ENCODE results near the gene NEURL2. TPM values are rescaled to one million over a fixed set of nuclear protein-coding genes. Genes with fewer than 3 reads are reported as not detected.
A peak's percentile ranks its signal among the peaks of the same experiment; 100 is the strongest.
"Not testable (repeated sequence)": the region's sequence is repeated elsewhere in the genome, so short reads cannot be mapped to it uniquely, and the experiment has no call there.

NEURL2 gene
- total RNA-seq, 2 donors from 2014 or later, result 1.5 to 2.1 TPM

- DNase-seq (peak in 1 of 3 donors; percentile 20), ATAC-seq (peak; percentile 32)
- Mint-ChIP-seq H3K36me3 (ENCODE audit: low read depth) (no peaks in the 10 kb centered on the region), H3K4me1 (peaks cover 10% of the 10 kb centered on the region), H3K27me3 (peaks cover 18% of the 10 kb centered on the region), H3K27ac (peak within 1 kb of the TSS; percentile 1), H3K4me3 (peak within 1 kb of the TSS; percentile 86)
- H3K9me3 ChIP-seq (ENCODE audit: control insufficient read depth, low read length, poor library complexity, severe bottlenecking), result no peaks in the 10 kb centered on the region
Measured at GRCh38 chr20:45911486-45912343, 20.7 kb upstream of the NEURL2 start, which contains the start of gene PLTP. Gene PLTP (minus strand): TSS chr20:45912155. CDS start chr20:45911452, 703 bp downstream.

DNA sequence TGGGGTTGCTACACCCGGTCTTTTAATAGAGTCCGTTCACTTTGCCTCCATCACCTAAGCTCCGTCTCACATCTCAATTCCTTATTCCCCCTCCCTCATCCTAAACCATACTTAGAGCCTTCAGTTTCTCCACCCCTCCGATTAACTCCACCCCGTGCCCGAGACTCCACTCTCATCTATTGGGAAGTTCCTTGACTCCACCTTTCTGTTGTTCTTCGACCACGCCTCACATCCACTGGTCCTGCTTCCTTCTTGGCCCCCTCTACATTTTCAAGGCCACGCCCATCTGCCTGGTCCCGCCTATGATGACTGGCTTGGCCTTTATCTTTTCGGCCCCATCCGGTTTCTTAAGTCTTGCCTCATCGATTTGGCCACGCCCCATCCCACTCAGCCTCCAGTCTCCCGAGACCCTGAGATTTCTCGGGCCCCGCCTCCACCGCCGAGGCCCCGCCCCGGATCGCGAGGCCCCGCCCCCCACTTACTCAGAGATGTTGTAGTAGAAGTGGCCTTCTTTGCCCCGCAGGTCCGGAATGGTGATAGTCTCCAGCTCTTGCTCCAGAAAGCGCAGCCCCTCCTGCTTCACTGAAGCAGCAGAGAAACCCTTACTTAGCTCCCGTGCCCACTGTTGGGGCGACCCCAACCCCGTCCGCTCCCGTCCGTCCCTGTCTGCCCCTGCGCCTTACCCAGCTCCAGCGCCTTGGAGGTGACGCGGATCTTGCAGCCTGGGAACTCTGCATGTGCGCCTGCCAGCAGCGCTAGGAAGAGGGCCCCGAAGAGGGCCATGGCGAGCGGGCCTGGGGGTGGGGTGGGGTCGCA is 19.9 kb upstream of the NEURL2 start:
- Mint-ChIP-seq H3K27ac (peak overlapping the region; percentile 1), H3K4me3 (peak overlapping the region; percentile 86), H3K36me3 (ENCODE audit: low read depth) (no peaks in the 10 kb centered on the region), H3K27me3 (peaks cover 10% of the 10 kb centered on the region), H3K4me1 (peaks cover 10% of the 10 kb centered on the region)
- DNase-seq (peak; percentile 71 to 82 (median 72)), ATAC-seq (peak; percentile 91)
- no peaks in the 10 kb centered on the region for H3K9me3 ChIP-seq (ENCODE audit: control insufficient read depth, low read length, poor library complexity, severe bottlenecking)

GRCh38 chr20:45909817-45910669 is 19.0 kb upstream of the NEURL2 start:
- peaks cover 9% of the 10 kb centered on the region for H3K27me3 Mint-ChIP-seq
- ATAC-seq (no peak), DNase-seq (no peak)
- peak overlapping the region; percentile 86 for H3K4me3 Mint-ChIP-seq
- no peaks in the 10 kb centered on the region for H3K36me3 Mint-ChIP-seq (ENCODE audit: low read depth)
- no peak overlapping the region for H3K27ac Mint-ChIP-seq
- H3K9me3 ChIP-seq (ENCODE audit: control insufficient read depth, low read length, poor library complexity, severe bottlenecking), result no peaks in the 10 kb centered on the region
- peaks cover 10% of the 10 kb centered on the region for H3K4me1 Mint-ChIP-seq

GRCh38 chr20:45909336-45909808 is 18.4 kb upstream of the NEURL2 start:
- ATAC-seq, result no peak
- no peak overlapping the region for H3K27ac Mint-ChIP-seq
- peaks cover 4% of the 10 kb centered on the region for H3K27me3 Mint-ChIP-seq
- H3K36me3 Mint-ChIP-seq (ENCODE audit: low read depth), result no peaks in the 10 kb centered on the region
- H3K4me3 Mint-ChIP-seq, result no peak overlapping the region
- DNase-seq, result no peak
- no peaks in the 10 kb centered on the region for H3K9me3 ChIP-seq (ENCODE audit: control insufficient read depth, low read length, poor library complexity, severe bottlenecking)
- H3K4me1 Mint-ChIP-seq, result peaks cover 10% of the 10 kb centered on the region

DNA sequence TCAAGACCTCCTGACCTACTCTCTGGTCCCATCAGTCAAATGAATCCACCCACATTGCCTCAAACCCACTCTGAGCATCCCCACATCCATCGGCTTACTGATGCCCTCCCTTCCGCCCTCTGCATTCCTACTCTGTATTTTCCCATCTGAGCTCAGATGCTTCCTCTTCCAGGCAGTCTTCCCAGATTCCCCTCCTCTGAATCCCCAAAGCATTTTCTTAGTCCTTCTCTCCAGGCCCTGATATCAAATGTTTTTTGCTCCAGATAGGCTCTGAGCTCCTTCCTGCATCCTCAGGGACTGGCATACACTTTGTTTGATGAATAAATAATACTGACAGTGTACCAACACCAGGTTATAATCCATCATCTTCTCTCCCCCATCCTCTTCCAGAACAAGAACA is 17.1 kb upstream of the NEURL2 start:
- no peak for DNase-seq
- H3K27ac Mint-ChIP-seq, result no peak overlapping the region

GRCh38 chr20:45907219-45907948 is 16.4 kb upstream of the NEURL2 start:
- H3K4me1 Mint-ChIP-seq, result peaks cover 10% of the 10 kb centered on the region
- no peak overlapping the region for H3K4me3 Mint-ChIP-seq
- H3K27ac Mint-ChIP-seq, result no peak overlapping the region

More for the DNA sequence above, 17.1 kb upstream of the NEURL2 start:
- Mint-ChIP-seq H3K27me3 (no peaks in the 10 kb centered on the region), H3K4me3 (no peak overlapping the region), H3K36me3 (ENCODE audit: low read depth) (no peaks in the 10 kb centered on the region), H3K4me1 (peaks cover 10% of the 10 kb centered on the region)
- H3K9me3 ChIP-seq (ENCODE audit: control insufficient read depth, low read length, poor library complexity, severe bottlenecking), result no peaks in the 10 kb centered on the region
- no peak for ATAC-seq

GRCh38 chr20:45905505-45906079 is 14.6 kb upstream of the NEURL2 start:
- H3K4me1 Mint-ChIP-seq, result peaks cover 1% of the 10 kb centered on the region
- ATAC-seq (no peak), DNase-seq (no peak)
- no peaks in the 10 kb centered on the region for H3K9me3 ChIP-seq (ENCODE audit: control insufficient read depth, low read length, poor library complexity, severe bottlenecking)
- no peaks in the 10 kb centered on the region for H3K36me3 Mint-ChIP-seq (ENCODE audit: low read depth)
- H3K27ac Mint-ChIP-seq, result no peak overlapping the region
- H3K4me3 Mint-ChIP-seq, result no peak overlapping the region
- no peaks in the 10 kb centered on the region for H3K27me3 Mint-ChIP-seq

More at GRCh38 chr20:45907219-45907948, 16.4 kb upstream of the NEURL2 start:
- Mint-ChIP-seq H3K27me3 (no peaks in the 10 kb centered on the region), H3K36me3 (ENCODE audit: low read depth) (no peaks in the 10 kb centered on the region)
- H3K9me3 ChIP-seq (ENCODE audit: control insufficient read depth, low read length, poor library complexity, severe bottlenecking), result no peaks in the 10 kb centered on the region
- DNase-seq (no peak), ATAC-seq (no peak)

DNA sequence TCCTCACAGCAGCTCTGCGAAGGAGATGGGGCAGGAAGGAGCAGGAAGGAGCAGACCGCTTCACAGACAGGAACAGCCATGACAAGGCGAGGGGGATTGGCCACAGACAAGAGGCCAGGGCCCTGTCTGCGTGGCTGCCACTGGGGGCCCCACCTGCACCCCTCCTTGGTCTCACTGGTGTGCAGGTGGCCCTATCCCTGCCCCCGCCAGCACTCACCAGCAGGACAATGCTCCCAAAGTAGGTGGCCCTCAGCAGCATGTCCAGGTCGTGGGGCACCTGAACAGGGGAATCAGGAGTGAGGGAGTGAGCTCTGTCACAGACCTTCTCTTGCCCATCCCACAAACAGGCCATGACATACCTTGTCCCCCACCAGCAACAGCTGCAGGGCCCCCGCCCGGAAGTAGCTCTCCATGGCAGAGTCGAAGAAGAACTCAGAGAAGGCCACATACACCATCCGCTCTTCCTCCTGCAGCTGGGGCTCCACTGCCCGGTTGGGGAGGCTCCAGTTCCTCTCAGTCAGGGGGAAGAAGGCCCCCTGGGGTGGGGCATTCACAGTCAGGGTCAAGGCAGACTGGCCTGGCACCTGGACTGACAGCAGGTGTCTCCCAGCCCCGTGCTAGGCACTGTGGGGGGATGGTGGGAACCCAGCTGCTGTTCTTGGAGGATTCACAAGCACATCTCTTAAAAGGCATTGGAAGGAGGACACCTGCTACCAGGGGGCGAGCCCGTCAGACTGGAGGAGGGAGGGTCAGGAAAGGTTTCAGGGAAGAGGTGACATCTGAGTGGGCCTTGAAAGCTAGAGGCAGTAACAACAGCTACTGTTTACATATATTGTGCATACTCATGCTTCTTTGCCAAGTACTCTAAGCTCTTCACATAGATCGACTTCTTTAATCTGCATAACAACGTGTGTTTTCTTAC is 13.8 kb upstream of the NEURL2 start:
- DNase-seq (no peak), ATAC-seq (no peak)
- no peaks in the 10 kb centered on the region for H3K36me3 Mint-ChIP-seq (ENCODE audit: low read depth)
- no peaks in the 10 kb centered on the region for H3K9me3 ChIP-seq (ENCODE audit: control insufficient read depth, low read length, poor library complexity, severe bottlenecking)
- no peaks in the 10 kb centered on the region for H3K27me3 Mint-ChIP-seq
- H3K4me3 Mint-ChIP-seq, result no peak overlapping the region
- no peaks in the 10 kb centered on the region for H3K4me1 Mint-ChIP-seq
- no peak overlapping the region for H3K27ac Mint-ChIP-seq

DNA sequence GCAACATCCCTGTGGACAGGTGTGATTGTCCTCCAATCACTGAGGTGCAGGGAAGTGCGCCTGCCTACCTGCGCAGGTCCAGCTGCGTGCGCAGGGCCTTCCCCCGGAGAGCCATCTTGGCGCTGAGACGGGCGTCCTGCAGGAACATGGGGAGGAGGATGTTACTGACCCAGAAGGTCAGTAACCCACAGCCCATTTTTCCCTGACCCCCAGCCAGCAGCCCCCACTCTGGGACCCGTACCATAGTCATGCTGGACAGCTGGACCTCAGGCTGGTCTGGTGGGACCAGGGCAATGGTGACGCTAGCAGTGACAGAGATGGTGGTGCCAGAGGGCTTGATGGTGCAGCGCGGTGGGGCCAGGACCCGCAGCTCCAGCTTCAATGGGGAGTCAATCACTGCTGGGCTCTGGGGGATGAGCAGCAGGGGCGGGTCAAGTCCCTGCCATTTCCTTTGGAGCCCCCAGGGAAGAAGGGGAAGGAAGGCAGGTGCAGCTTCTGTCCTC is 11.2 kb upstream of the NEURL2 start:
- H3K27me3 Mint-ChIP-seq, result no peaks in the 10 kb centered on the region
- no peaks in the 10 kb centered on the region for H3K36me3 Mint-ChIP-seq (ENCODE audit: low read depth)
- H3K4me3 Mint-ChIP-seq, result no peak overlapping the region
- H3K4me1 Mint-ChIP-seq, result peaks cover 5% of the 10 kb centered on the region
- no peak overlapping the region for H3K27ac Mint-ChIP-seq
- ATAC-seq (no peak), DNase-seq (no peak)
- no peaks in the 10 kb centered on the region for H3K9me3 ChIP-seq (ENCODE audit: control insufficient read depth, low read length, poor library complexity, severe bottlenecking)

GRCh38 chr20:45901332-45901731 is 10.3 kb upstream of the NEURL2 start:
- H3K4me1 Mint-ChIP-seq, ATAC-seq: not testable (repeated sequence)

More at GRCh38 chr20:45901332-45901731, 10.3 kb upstream of the NEURL2 start:
- H3K27me3 Mint-ChIP-seq; H3K4me3 Mint-ChIP-seq; DNase-seq; H3K27ac Mint-ChIP-seq; H3K36me3 Mint-ChIP-seq (ENCODE audit: low read depth); H3K9me3 ChIP-seq (ENCODE audit: control insufficient read depth, low read length, poor library complexity, severe bottlenecking): not testable (repeated sequence)

Measured in T-helper 17 cell (primary cell).